Measurements from ENCODE around the gene ZNF638.

Gene ZNF638

GRCh38 chr2:71471276-71471675 is 139.7 kb downstream of the ZNF638 start:
- no peaks in the 10 kb centered on the region for H4K20me1 ChIP-seq (ENCODE audit: low read depth, low read length)
- no peak overlapping the region for H3K4me2 ChIP-seq (ENCODE audit: low read depth, low read length, poor library complexity, severe bottlenecking)
- no peak overlapping the region for H2AFZ ChIP-seq (ENCODE audit: low read depth, low read length, severe bottlenecking)
- H3K9me3 ChIP-seq (ENCODE audit: insufficient read depth, low read length) = no peaks in the 10 kb centered on the region
- TF ChIP-seq EZH2phosphoT487 (conservative IDR thresholded peaks at IDR 0.05; ENCODE audit: low read length) = no peak
- TF ChIP-seq, protein P1, sequence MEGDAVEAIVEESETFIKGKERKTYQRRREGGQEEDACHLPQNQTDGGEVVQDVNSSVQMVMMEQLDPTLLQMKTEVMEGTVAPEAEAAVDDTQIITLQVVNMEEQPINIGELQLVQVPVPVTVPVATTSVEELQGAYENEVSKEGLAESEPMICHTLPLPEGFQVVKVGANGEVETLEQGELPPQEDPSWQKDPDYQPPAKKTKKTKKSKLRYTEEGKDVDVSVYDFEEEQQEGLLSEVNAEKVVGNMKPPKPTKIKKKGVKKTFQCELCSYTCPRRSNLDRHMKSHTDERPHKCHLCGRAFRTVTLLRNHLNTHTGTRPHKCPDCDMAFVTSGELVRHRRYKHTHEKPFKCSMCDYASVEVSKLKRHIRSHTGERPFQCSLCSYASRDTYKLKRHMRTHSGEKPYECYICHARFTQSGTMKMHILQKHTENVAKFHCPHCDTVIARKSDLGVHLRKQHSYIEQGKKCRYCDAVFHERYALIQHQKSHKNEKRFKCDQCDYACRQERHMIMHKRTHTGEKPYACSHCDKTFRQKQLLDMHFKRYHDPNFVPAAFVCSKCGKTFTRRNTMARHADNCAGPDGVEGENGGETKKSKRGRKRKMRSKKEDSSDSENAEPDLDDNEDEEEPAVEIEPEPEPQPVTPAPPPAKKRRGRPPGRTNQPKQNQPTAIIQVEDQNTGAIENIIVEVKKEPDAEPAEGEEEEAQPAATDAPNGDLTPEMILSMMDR (IDR thresholded peaks at IDR 0.05; ENCODE audit: insufficient read depth, low read length, poor library complexity, severe bottlenecking) = no peak
- no peaks in the 10 kb centered on the region for H3K79me2 ChIP-seq (ENCODE audit: insufficient read depth, low read length)
- H3K36me3 ChIP-seq (ENCODE audit: low read length) = no peaks in the 10 kb centered on the region
- no peak overlapping the region for H3K9ac ChIP-seq (ENCODE audit: low read length)
- H3F3A ChIP-seq (ENCODE audit: insufficient read depth) = no peaks in the 10 kb centered on the region
- no peak overlapping the region for H3K27ac ChIP-seq (ENCODE audit: low read depth, low read length)
- H3K9me2 ChIP-seq (replicated peaks; ENCODE audit: insufficient read depth, low read length) = no peaks in the 10 kb centered on the region
- H3K4me3 ChIP-seq (ENCODE audit: insufficient read depth, low read length, poor library complexity, severe bottlenecking) = no peak overlapping the region
- H3K27me3 ChIP-seq (ENCODE audit: low read length) = no peaks in the 10 kb centered on the region

GRCh38 chr2:71472019-71472418 is 140.4 kb downstream of the ZNF638 start:
- no peaks in the 10 kb centered on the region for H3F3A ChIP-seq (ENCODE audit: insufficient read depth)
- H3K9ac ChIP-seq (ENCODE audit: low read length) = no peak overlapping the region
- H3K4me2 ChIP-seq (ENCODE audit: low read depth, low read length, poor library complexity, severe bottlenecking) = no peak overlapping the region
- no peaks in the 10 kb centered on the region for H3K9me3 ChIP-seq (ENCODE audit: insufficient read depth, low read length)
- H2AFZ ChIP-seq (ENCODE audit: low read depth, low read length, severe bottlenecking) = no peak overlapping the region
- no peaks in the 10 kb centered on the region for H4K20me1 ChIP-seq (ENCODE audit: low read depth, low read length)
- TF ChIP-seq EZH2phosphoT487 (conservative IDR thresholded peaks at IDR 0.05; ENCODE audit: low read length) = no peak
- TF ChIP-seq, protein P1 (IDR thresholded peaks at IDR 0.05; ENCODE audit: insufficient read depth, low read length, poor library complexity, severe bottlenecking) = no peak
- H3K4me3 ChIP-seq (ENCODE audit: insufficient read depth, low read length, poor library complexity, severe bottlenecking) = no peak overlapping the region
- H3K9me2 ChIP-seq (replicated peaks; ENCODE audit: insufficient read depth, low read length) = no peaks in the 10 kb centered on the region
- no peaks in the 10 kb centered on the region for H3K79me2 ChIP-seq (ENCODE audit: insufficient read depth, low read length)
- no peaks in the 10 kb centered on the region for H3K36me3 ChIP-seq (ENCODE audit: low read length)
- H3K27ac ChIP-seq (ENCODE audit: low read depth, low read length) = no peak overlapping the region
- no peaks in the 10 kb centered on the region for H3K27me3 ChIP-seq (ENCODE audit: low read length)

DNA sequence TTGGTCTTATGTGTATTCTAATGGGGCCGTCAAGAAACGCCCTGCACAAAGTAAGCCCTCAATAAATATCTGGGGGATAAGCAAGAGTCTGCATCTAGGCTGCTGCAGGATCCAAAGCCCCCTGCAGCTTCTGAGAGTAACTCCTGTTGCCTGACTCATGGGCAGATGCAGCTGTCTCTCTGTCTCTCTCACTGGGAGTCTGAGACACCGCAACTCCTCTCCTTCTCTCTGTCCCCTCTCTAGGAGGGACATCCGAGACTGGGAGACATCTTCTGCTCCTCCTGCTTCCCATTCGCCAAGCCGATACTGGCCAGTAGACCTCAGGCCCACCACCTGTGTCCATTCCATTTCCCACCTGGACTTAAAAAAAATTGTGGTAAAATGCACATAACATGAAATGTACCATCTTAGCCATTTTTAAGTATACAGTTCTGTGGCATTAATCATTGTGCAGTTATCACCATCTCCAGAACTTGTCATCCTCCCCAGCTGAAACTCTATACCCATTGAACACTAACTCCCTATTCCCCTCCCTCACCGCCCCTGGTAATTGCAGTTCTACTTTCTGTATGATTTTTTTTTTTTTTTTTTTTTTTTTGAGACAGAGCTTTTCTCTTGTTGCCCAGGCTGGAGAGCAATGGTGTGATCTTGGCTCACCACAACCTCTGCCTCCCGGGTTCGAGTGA is 141.9 kb downstream of the ZNF638 start:
- no peak overlapping the region for H3K9ac ChIP-seq (ENCODE audit: low read length)
- H3K79me2 ChIP-seq (ENCODE audit: insufficient read depth, low read length) = no peaks in the 10 kb centered on the region
- no peak overlapping the region for H2AFZ ChIP-seq (ENCODE audit: low read depth, low read length, severe bottlenecking)
- TF ChIP-seq, protein P1 (IDR thresholded peaks at IDR 0.05; ENCODE audit: insufficient read depth, low read length, poor library complexity, severe bottlenecking) = no peak
- no peak for TF ChIP-seq EZH2phosphoT487 (conservative IDR thresholded peaks at IDR 0.05; ENCODE audit: low read length)
- H3K9me2 ChIP-seq (replicated peaks; ENCODE audit: insufficient read depth, low read length) = no peaks in the 10 kb centered on the region
- no peak overlapping the region for H3K4me3 ChIP-seq (ENCODE audit: insufficient read depth, low read length, poor library complexity, severe bottlenecking)
- no peaks in the 10 kb centered on the region for H4K20me1 ChIP-seq (ENCODE audit: low read depth, low read length)
- no peak overlapping the region for H3K4me2 ChIP-seq (ENCODE audit: low read depth, low read length, poor library complexity, severe bottlenecking)
- no peaks in the 10 kb centered on the region for H3K36me3 ChIP-seq (ENCODE audit: low read length)
- H3K27me3 ChIP-seq (ENCODE audit: low read length) = no peaks in the 10 kb centered on the region
- H3F3A ChIP-seq (ENCODE audit: insufficient read depth) = no peaks in the 10 kb centered on the region
- no peak overlapping the region for H3K27ac ChIP-seq (ENCODE audit: low read depth, low read length)
- no peaks in the 10 kb centered on the region for H3K9me3 ChIP-seq (ENCODE audit: insufficient read depth, low read length)
